C4-2B (cell line): Measurements from ENCODE around the gene HOXB1.

ENCODE experiments used
- CTCF ChIP-seq: fragments of 450-650 bp; conservative IDR thresholded peaks from 2 replicates; pipeline ENCODE4 v1.5.1; 2017; ENCODE audit warnings: mild to moderate bottlenecking
- ZFX ChIP-seq: fragments of 450-650 bp; IDR thresholded peaks from 2 replicates; pipeline ENCODE4 v1.6.1; 2017

DNA sequence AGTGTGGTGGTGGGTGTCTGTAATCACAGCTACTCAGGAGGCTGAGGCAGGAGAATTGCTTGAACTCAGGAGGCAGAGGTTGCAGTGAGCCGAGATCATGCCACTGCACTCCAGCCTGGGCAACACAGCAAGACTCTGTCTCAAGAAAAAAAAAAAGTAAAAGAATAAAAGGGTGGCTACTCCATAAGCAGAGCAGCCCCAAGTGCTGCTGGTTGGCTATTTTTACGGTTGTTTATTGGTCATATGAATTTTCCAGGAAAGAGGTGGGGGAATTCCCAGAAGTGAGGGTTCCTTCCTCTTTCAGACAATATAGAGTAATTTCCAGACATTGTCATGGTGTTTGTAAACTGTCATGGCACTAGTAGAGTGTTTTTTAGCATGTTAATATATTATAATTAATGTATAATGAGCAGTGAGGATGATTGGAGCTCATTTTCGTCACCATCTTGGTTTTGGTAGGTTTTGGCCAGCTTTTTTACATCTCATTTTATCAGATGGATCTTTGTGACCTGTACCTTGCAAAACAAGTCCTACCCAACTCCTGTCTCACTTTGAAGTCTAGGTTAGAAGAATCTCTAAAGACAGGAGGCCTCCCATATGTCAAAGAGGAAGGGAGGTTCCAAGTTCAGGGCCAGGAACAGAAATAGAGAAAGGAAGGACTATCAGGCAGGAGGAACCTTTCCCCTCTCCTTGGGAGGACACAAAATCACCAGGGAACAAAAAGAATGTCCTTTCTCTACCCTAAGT lies 39.1 kb downstream of the HOXB1 start:
- TF ChIP-seq CTCF (no peak), ZFX (no peak)
